Panc1 (cell line): ENCODE data around the gene NPNT. TPM values are rescaled to one million over a fixed set of nuclear protein-coding genes. Genes with fewer than 3 reads are reported as not detected.

Source experiments
- ATAC-seq: fragments of 200-7000 bp; cut with Tn5 transposase; 2 replicates; pipeline ENCODE4 v1.9.1; 2020; ENCODE audit warnings: mild to moderate bottlenecking, moderate library complexity
- BruUV-seq: library from RNA; stranded (reverse); fragments of 400-500 nt; replicated peaks from 2 replicates; lab custom pipeline; 2021; lab: Mats Ljungman, UMichigan
- CTCF ChIA-PET: fragments of 300-600 bp; sonication (Branson Sonifier 250); formaldehyde crosslinking; loops from one replicate; lab custom pipeline; 2022; ENCODE audit warnings: antibody characterized with exemption; lab: Charles Lee
- POLR2A ChIA-PET: fragments of 300-600 bp; sonication (Branson Sonifier 250); formaldehyde crosslinking; loops from one replicate; lab custom pipeline; 2022; ENCODE audit warnings: antibody characterized with exemption; lab: Charles Lee
- DNase-seq: peaks from one replicate; pipeline ENCODE4 v3.0.0-alpha.2; 2010; ENCODE audit warnings: low read depth, low spot score
- H3K27ac ChIP-seq: 2 replicates; pipeline ENCODE4 v1.5.1; 2011; ENCODE audit warnings: mild to moderate bottlenecking, low read length, inconsistent platforms
- H3K27me3 ChIP-seq: fragments of 200-500 bp; sonication (Bioruptor generic); 2 replicates; pipeline ENCODE4 v1.6.0; 2014; ENCODE audit warnings: low read length, inconsistent platforms; ENCODE audit not compliant: control insufficient read depth, insufficient read depth
- H3K36me3 ChIP-seq: fragments of 200-500 bp; sonication (Bioruptor generic); 2 replicates; pipeline ENCODE4 v1.5.1; 2014; ENCODE audit warnings: inconsistent platforms, mild to moderate bottlenecking, low read length, moderate library complexity; ENCODE audit not compliant: control insufficient read depth, insufficient read depth
- H3K4me1 ChIP-seq: 2 replicates; pipeline ENCODE4 v1.5.1; 2011; ENCODE audit warnings: inconsistent platforms, mild to moderate bottlenecking, low read length, moderate library complexity; ENCODE audit not compliant: control insufficient read depth, insufficient read depth
- H3K4me3 ChIP-seq, 2 experiments: 2 replicates each; pipeline ENCODE4 v1.5.1; 2011 to 2012; ENCODE audit warnings: low read depth in 2 of 2, low read length in 2 of 2, mild to moderate bottlenecking in 2 of 2, inconsistent platforms in 1 of 2, moderate library complexity in 1 of 2
- H3K9me3 ChIP-seq: fragments of 200-500 bp; sonication (Bioruptor generic); 2 replicates; pipeline ENCODE4 v1.5.1; 2014; ENCODE audit warnings: low read depth, mild to moderate bottlenecking, inconsistent platforms, low read length, moderate library complexity; ENCODE audit not compliant: control insufficient read depth, insufficient read depth
- POLR2AphosphoS5 ChIP-seq: IDR thresholded peaks from 2 replicates; pipeline ENCODE4 v1.6.1; 2012; ENCODE audit warnings: mild to moderate bottlenecking, low read depth, low read length, moderate library complexity
- SIN3A ChIP-seq: IDR thresholded peaks from 2 replicates; pipeline ENCODE4 v1.6.1; 2012; ENCODE audit warnings: low read depth, mild to moderate bottlenecking, low read length, moderate library complexity, borderline replicate concordance; ENCODE audit not compliant: insufficient read depth
- TCF7L2 ChIP-seq: IDR thresholded peaks from 2 replicates; pipeline ENCODE4 v1.6.1; 2011; ENCODE audit warnings: mild to moderate bottlenecking, low read depth, low read length, inconsistent platforms
- in situ Hi-C: cut with HindIII; loops from 2 replicates; pipeline ENCODE4 v1.10.0; 2016; ENCODE audit warnings: low sequenced_read_pairs, low pct_unique_long_range_greater_than_20kb
- intact Hi-C: fragments of 100-400 bp; cut with micrococcal nuclease; formaldehyde crosslinking; loops from one replicate; pipeline ENCODE4 v1.10.0; 2022; ENCODE audit not compliant: unreplicated experiment
- total RNA-seq: library from RNA; stranded (reverse); gene quantifications from one replicate; pipeline ENCODE4 v1.2.1, GENCODE V29; 2021; ENCODE audit not compliant: unreplicated experiment
- TF ChIP-seq, protein P1 (sequence below), 2 experiments: IDR thresholded peaks; 2 replicates each; pipeline ENCODE4 v1.6.1; 2011 to 2012; ENCODE audit warnings: low read depth in 2 of 2, control low read depth in 1 of 2, low read length in 1 of 2, mild to moderate bottlenecking in 1 of 2, moderate library complexity in 1 of 2; ENCODE audit not compliant: insufficient read depth in 1 of 2
- TF ChIP-seq, protein P2 (sequence below): fragments of 450-650 bp; IDR thresholded peaks from 2 replicates; pipeline ENCODE4 v1.5.1; 2017; ENCODE audit warnings: mild to moderate bottlenecking

Gene NPNT
- total RNA-seq, 1 experiment from 2014 or later, result 1.9 TPM

DNA sequence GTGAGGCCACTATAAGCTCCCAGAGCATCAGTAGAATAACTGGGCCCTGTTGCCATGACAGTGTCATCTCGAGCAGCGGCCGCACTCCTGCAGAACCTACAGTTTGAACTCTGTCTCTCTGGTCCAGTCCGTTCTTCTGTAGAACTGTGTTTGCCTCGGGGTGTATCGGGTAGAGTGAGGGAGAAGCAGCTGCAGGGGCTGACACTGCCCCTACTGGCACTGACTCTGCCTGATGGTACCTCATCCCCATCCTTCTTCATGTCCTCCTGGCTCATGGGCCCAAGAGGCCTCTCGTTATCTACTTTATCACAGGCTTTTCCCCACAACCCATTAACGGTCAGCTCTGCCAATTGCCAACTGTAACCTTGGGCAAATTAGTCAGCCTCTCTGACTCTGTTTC is 96.5 kb downstream of the NPNT start:
- TF ChIP-seq SIN3A (no peak), POLR2AphosphoS5 (no peak), TCF7L2 (no peak)
- TF ChIP-seq, protein P1, sequence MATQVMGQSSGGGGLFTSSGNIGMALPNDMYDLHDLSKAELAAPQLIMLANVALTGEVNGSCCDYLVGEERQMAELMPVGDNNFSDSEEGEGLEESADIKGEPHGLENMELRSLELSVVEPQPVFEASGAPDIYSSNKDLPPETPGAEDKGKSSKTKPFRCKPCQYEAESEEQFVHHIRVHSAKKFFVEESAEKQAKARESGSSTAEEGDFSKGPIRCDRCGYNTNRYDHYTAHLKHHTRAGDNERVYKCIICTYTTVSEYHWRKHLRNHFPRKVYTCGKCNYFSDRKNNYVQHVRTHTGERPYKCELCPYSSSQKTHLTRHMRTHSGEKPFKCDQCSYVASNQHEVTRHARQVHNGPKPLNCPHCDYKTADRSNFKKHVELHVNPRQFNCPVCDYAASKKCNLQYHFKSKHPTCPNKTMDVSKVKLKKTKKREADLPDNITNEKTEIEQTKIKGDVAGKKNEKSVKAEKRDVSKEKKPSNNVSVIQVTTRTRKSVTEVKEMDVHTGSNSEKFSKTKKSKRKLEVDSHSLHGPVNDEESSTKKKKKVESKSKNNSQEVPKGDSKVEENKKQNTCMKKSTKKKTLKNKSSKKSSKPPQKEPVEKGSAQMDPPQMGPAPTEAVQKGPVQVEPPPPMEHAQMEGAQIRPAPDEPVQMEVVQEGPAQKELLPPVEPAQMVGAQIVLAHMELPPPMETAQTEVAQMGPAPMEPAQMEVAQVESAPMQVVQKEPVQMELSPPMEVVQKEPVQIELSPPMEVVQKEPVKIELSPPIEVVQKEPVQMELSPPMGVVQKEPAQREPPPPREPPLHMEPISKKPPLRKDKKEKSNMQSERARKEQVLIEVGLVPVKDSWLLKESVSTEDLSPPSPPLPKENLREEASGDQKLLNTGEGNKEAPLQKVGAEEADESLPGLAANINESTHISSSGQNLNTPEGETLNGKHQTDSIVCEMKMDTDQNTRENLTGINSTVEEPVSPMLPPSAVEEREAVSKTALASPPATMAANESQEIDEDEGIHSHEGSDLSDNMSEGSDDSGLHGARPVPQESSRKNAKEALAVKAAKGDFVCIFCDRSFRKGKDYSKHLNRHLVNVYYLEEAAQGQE (IDR thresholded peaks at IDR 0.05; ENCODE audit: insufficient read depth in 1 of 2, low read depth in 2 of 2, low read length in 1 of 2), result no peak
- TF ChIP-seq, protein P2, sequence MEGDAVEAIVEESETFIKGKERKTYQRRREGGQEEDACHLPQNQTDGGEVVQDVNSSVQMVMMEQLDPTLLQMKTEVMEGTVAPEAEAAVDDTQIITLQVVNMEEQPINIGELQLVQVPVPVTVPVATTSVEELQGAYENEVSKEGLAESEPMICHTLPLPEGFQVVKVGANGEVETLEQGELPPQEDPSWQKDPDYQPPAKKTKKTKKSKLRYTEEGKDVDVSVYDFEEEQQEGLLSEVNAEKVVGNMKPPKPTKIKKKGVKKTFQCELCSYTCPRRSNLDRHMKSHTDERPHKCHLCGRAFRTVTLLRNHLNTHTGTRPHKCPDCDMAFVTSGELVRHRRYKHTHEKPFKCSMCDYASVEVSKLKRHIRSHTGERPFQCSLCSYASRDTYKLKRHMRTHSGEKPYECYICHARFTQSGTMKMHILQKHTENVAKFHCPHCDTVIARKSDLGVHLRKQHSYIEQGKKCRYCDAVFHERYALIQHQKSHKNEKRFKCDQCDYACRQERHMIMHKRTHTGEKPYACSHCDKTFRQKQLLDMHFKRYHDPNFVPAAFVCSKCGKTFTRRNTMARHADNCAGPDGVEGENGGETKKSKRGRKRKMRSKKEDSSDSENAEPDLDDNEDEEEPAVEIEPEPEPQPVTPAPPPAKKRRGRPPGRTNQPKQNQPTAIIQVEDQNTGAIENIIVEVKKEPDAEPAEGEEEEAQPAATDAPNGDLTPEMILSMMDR, result no peak
- H3K27ac ChIP-seq, result no peak overlapping the region
- ATAC-seq (no peak), DNase-seq (no peak)
- in situ Hi-C loops (no loop called here), intact Hi-C loops (no loop called here)
- H3K36me3 ChIP-seq, result no peaks in the 10 kb centered on the region
- ChIA-PET CTCF (no interaction called here), POLR2A (no interaction called here)
- H3K4me1 ChIP-seq, result no peaks in the 10 kb centered on the region
- H3K27me3 ChIP-seq, result no peaks in the 10 kb centered on the region; the same call in 1 of the 2 replicates
- no peaks in the 10 kb centered on the region for H3K9me3 ChIP-seq
- BruUV-seq, result no TSS peak
- no peak overlapping the region for H3K4me3 ChIP-seq

DNA sequence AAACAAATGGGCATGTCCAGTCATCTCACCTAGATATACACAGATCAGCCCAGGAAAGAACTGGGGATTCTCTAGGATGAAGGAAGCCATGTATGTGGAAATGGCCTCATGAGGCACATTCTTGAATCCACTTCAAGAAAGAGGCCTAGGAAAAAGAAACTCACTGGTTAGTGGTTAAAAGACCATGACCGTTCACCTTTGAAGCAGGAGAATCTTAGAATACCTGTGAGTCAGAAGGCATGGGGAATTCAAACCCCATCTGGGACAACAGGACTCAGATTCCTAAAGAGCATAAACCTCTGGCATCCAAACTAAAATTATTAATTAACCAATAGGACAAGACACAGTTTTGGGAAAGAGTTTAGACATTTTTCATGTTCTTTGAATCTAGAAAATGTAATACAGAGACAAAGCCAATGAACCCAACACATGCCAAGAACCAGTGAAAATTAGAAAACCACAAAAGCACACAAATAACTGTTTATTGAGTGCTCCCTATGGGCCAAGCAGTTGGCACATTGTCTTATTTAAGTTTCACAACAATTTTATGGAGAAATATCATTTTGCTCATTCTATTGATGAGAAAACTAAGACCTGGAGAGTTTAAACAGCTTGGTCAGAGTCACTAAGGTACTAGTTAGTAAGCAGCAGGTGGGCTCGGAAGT is 97.5 kb downstream of the NPNT start:
- Histone ChIP-seq H3K4me1 (no peaks in the 10 kb centered on the region), H3K36me3 (no peaks in the 10 kb centered on the region), H3K27ac (no peak overlapping the region), H3K4me3 (no peak overlapping the region), H3K27me3 (no peaks in the 10 kb centered on the region; the same call in 1 of the 2 replicates), H3K9me3 (no peaks in the 10 kb centered on the region)
- POLR2A ChIA-PET, result no interaction called here
- ATAC-seq (no peak), DNase-seq (no peak)
- BruUV-seq, result no TSS peak
- TF ChIP-seq POLR2AphosphoS5 (no peak), TCF7L2 (no peak), SIN3A (no peak)
- TF ChIP-seq, protein P1 (IDR thresholded peaks at IDR 0.05; ENCODE audit: insufficient read depth in 1 of 2, low read depth in 2 of 2, low read length in 1 of 2), result no peak
- TF ChIP-seq, protein P2, result no peak
- CTCF ChIA-PET, result no interaction called here
- in situ Hi-C loops (no loop called here), intact Hi-C loops (no loop called here)
